Measurements from ENCODE around the gene OR6V1. TPM values are rescaled to one million over a fixed set of nuclear protein-coding genes. Genes with fewer than 3 reads are reported as not detected.
A peak's percentile ranks its signal among the peaks of the same experiment; 100 is the strongest.

The OR6V1 gene
- total RNA-seq, 1 experiment from 2014 or later, result not detected

DNA sequence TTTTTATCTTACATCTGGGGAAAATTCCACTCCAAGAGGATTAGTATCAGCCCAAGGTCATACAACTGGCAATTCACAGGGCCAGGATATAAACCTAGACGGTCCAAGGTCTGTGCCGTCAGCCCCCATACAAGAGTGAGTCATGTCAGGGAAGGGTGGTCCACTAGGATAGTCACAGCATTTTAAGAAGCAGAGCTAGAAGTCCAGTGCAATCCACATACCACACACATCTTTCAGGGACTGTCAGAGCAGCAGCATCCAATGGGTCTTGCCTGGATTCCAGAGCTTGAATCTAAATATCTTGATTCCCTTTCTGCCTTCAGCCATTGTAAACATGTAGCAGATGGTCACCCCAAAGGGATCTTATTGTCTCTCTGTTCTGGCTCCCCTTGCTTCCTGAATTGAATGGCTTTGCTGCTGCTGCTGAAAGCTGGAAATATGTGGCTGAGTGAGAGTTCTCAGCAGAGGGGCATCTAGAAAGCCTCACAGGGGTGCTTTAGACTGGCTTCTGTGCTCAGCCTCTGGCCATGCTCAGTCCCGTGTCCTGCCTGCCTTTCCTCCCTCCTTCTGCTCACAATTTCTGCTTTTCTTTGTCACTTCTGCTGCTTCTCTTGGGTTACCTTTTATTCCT lies 9.9 kb upstream of the OR6V1 start:
- no peak for DNase-seq (ENCODE audit: low spot score)
- CTCF ChIA-PET, result interaction anchor here (0.6 to 4.1 kb wide), 2 partner anchors 34 to 172 kb away, joined by 4 to 25 read pairs; no protein-coding TSS in a partner anchor
- Mint-ChIP-seq H3K4me3 (no peak overlapping the region), H3K27me3 (ENCODE audit: low read depth) (no peaks in the 10 kb centered on the region), H3K27ac (no peak overlapping the region), H3K9me3 (no peaks in the 10 kb centered on the region), H3K36me3 (no peaks in the 10 kb centered on the region), H3K4me1 (no peaks in the 10 kb centered on the region)
- peak; percentile 51; the same call in 1 of the 2 replicates for ATAC-seq
- POLR2A ChIA-PET, result no interaction called here
- TF ChIP-seq, protein P1, sequence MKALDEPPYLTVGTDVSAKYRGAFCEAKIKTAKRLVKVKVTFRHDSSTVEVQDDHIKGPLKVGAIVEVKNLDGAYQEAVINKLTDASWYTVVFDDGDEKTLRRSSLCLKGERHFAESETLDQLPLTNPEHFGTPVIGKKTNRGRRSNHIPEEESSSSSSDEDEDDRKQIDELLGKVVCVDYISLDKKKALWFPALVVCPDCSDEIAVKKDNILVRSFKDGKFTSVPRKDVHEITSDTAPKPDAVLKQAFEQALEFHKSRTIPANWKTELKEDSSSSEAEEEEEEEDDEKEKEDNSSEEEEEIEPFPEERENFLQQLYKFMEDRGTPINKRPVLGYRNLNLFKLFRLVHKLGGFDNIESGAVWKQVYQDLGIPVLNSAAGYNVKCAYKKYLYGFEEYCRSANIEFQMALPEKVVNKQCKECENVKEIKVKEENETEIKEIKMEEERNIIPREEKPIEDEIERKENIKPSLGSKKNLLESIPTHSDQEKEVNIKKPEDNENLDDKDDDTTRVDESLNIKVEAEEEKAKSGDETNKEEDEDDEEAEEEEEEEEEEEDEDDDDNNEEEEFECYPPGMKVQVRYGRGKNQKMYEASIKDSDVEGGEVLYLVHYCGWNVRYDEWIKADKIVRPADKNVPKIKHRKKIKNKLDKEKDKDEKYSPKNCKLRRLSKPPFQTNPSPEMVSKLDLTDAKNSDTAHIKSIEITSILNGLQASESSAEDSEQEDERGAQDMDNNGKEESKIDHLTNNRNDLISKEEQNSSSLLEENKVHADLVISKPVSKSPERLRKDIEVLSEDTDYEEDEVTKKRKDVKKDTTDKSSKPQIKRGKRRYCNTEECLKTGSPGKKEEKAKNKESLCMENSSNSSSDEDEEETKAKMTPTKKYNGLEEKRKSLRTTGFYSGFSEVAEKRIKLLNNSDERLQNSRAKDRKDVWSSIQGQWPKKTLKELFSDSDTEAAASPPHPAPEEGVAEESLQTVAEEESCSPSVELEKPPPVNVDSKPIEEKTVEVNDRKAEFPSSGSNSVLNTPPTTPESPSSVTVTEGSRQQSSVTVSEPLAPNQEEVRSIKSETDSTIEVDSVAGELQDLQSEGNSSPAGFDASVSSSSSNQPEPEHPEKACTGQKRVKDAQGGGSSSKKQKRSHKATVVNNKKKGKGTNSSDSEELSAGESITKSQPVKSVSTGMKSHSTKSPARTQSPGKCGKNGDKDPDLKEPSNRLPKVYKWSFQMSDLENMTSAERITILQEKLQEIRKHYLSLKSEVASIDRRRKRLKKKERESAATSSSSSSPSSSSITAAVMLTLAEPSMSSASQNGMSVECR (CRISPR knock-in tag; IDR thresholded peaks at IDR 0.05; ENCODE audit: borderline replicate concordance), result no peak
- TF ChIP-seq OVOL2 (CRISPR knock-in tag; IDR thresholded peaks at IDR 0.05; ENCODE audit: borderline replicate concordance), result no peak
- TF ChIP-seq, protein P2, sequence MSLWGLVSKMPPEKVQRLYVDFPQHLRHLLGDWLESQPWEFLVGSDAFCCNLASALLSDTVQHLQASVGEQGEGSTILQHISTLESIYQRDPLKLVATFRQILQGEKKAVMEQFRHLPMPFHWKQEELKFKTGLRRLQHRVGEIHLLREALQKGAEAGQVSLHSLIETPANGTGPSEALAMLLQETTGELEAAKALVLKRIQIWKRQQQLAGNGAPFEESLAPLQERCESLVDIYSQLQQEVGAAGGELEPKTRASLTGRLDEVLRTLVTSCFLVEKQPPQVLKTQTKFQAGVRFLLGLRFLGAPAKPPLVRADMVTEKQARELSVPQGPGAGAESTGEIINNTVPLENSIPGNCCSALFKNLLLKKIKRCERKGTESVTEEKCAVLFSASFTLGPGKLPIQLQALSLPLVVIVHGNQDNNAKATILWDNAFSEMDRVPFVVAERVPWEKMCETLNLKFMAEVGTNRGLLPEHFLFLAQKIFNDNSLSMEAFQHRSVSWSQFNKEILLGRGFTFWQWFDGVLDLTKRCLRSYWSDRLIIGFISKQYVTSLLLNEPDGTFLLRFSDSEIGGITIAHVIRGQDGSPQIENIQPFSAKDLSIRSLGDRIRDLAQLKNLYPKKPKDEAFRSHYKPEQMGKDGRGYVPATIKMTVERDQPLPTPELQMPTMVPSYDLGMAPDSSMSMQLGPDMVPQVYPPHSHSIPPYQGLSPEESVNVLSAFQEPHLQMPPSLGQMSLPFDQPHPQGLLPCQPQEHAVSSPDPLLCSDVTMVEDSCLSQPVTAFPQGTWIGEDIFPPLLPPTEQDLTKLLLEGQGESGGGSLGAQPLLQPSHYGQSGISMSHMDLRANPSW (CRISPR knock-in tag; conservative IDR thresholded peaks at IDR 0.05; ENCODE audit: low read depth), result no peak
- TF ChIP-seq, protein P3, sequence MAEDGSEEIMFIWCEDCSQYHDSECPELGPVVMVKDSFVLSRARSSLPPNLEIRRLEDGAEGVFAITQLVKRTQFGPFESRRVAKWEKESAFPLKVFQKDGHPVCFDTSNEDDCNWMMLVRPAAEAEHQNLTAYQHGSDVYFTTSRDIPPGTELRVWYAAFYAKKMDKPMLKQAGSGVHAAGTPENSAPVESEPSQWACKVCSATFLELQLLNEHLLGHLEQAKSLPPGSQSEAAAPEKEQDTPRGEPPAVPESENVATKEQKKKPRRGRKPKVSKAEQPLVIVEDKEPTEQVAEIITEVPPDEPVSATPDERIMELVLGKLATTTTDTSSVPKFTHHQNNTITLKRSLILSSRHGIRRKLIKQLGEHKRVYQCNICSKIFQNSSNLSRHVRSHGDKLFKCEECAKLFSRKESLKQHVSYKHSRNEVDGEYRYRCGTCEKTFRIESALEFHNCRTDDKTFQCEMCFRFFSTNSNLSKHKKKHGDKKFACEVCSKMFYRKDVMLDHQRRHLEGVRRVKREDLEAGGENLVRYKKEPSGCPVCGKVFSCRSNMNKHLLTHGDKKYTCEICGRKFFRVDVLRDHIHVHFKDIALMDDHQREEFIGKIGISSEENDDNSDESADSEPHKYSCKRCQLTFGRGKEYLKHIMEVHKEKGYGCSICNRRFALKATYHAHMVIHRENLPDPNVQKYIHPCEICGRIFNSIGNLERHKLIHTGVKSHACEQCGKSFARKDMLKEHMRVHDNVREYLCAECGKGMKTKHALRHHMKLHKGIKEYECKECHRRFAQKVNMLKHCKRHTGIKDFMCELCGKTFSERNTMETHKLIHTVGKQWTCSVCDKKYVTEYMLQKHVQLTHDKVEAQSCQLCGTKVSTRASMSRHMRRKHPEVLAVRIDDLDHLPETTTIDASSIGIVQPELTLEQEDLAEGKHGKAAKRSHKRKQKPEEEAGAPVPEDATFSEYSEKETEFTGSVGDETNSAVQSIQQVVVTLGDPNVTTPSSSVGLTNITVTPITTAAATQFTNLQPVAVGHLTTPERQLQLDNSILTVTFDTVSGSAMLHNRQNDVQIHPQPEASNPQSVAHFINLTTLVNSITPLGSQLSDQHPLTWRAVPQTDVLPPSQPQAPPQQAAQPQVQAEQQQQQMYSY (CRISPR knock-in tag; IDR thresholded peaks at IDR 0.05), result no peak
- no peak for TF ChIP-seq ZNF138 (CRISPR knock-in tag; conservative IDR thresholded peaks at IDR 0.05)
- TF ChIP-seq, protein P4, sequence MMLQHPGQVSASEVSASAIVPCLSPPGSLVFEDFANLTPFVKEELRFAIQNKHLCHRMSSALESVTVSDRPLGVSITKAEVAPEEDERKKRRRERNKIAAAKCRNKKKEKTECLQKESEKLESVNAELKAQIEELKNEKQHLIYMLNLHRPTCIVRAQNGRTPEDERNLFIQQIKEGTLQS (CRISPR knock-in tag; conservative IDR thresholded peaks at IDR 0.05), result no peak
- no peak for TF ChIP-seq ESRRA (CRISPR knock-in tag; IDR thresholded peaks at IDR 0.05; ENCODE audit: borderline replicate concordance)
- TF ChIP-seq ZNF396 (CRISPR knock-in tag; IDR thresholded peaks at IDR 0.05; ENCODE audit: borderline replicate concordance), result no peak
- TF ChIP-seq, protein P5, sequence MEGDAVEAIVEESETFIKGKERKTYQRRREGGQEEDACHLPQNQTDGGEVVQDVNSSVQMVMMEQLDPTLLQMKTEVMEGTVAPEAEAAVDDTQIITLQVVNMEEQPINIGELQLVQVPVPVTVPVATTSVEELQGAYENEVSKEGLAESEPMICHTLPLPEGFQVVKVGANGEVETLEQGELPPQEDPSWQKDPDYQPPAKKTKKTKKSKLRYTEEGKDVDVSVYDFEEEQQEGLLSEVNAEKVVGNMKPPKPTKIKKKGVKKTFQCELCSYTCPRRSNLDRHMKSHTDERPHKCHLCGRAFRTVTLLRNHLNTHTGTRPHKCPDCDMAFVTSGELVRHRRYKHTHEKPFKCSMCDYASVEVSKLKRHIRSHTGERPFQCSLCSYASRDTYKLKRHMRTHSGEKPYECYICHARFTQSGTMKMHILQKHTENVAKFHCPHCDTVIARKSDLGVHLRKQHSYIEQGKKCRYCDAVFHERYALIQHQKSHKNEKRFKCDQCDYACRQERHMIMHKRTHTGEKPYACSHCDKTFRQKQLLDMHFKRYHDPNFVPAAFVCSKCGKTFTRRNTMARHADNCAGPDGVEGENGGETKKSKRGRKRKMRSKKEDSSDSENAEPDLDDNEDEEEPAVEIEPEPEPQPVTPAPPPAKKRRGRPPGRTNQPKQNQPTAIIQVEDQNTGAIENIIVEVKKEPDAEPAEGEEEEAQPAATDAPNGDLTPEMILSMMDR (IDR thresholded peaks at IDR 0.05), result no peak
- TF ChIP-seq, protein P6, sequence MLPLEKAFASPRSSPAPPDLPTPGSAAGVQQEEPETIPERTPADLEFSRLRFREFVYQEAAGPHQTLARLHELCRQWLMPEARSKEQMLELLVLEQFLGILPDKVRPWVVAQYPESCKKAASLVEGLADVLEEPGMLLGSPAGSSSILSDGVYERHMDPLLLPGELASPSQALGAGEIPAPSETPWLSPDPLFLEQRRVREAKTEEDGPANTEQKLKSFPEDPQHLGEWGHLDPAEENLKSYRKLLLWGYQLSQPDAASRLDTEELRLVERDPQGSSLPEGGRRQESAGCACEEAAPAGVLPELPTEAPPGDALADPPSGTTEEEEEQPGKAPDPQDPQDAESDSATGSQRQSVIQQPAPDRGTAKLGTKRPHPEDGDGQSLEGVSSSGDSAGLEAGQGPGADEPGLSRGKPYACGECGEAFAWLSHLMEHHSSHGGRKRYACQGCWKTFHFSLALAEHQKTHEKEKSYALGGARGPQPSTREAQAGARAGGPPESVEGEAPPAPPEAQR (CRISPR knock-in tag; IDR thresholded peaks at IDR 0.05), result no peak
- TF ChIP-seq, protein P7, sequence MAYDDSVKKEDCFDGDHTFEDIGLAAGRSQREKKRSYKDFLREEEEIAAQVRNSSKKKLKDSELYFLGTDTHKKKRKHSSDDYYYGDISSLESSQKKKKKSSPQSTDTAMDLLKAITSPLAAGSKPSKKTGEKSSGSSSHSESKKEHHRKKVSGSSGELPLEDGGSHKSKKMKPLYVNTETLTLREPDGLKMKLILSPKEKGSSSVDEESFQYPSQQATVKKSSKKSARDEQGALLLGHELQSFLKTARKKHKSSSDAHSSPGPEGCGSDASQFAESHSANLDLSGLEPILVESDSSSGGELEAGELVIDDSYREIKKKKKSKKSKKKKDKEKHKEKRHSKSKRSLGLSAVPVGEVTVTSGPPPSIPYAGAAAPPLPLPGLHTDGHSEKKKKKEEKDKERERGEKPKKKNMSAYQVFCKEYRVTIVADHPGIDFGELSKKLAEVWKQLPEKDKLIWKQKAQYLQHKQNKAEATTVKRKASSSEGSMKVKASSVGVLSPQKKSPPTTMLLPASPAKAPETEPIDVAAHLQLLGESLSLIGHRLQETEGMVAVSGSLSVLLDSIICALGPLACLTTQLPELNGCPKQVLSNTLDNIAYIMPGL (CRISPR knock-in tag; IDR thresholded peaks at IDR 0.05), result no peak
- TF ChIP-seq, protein P8, sequence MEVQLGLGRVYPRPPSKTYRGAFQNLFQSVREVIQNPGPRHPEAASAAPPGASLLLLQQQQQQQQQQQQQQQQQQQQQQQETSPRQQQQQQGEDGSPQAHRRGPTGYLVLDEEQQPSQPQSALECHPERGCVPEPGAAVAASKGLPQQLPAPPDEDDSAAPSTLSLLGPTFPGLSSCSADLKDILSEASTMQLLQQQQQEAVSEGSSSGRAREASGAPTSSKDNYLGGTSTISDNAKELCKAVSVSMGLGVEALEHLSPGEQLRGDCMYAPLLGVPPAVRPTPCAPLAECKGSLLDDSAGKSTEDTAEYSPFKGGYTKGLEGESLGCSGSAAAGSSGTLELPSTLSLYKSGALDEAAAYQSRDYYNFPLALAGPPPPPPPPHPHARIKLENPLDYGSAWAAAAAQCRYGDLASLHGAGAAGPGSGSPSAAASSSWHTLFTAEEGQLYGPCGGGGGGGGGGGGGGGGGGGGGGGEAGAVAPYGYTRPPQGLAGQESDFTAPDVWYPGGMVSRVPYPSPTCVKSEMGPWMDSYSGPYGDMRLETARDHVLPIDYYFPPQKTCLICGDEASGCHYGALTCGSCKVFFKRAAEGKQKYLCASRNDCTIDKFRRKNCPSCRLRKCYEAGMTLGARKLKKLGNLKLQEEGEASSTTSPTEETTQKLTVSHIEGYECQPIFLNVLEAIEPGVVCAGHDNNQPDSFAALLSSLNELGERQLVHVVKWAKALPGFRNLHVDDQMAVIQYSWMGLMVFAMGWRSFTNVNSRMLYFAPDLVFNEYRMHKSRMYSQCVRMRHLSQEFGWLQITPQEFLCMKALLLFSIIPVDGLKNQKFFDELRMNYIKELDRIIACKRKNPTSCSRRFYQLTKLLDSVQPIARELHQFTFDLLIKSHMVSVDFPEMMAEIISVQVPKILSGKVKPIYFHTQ (CRISPR knock-in tag; IDR thresholded peaks at IDR 0.05), result no peak
- no peak for TF ChIP-seq NR2C2 (CRISPR knock-in tag; IDR thresholded peaks at IDR 0.05)
- TF ChIP-seq HMGA2 (CRISPR knock-in tag; IDR thresholded peaks at IDR 0.05), result no peak
- no peak for TF ChIP-seq IRF2 (CRISPR knock-in tag; IDR thresholded peaks at IDR 0.05; ENCODE audit: borderline replicate concordance, low read depth)
- TF ChIP-seq, protein P9, sequence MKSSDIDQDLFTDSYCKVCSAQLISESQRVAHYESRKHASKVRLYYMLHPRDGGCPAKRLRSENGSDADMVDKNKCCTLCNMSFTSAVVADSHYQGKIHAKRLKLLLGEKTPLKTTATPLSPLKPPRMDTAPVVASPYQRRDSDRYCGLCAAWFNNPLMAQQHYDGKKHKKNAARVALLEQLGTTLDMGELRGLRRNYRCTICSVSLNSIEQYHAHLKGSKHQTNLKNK (CRISPR knock-in tag; IDR thresholded peaks at IDR 0.05), result no peak
